GM21737 (cell line): ENCODE results near the gene CARD16.

ENCODE experiments used
- ATAC-seq: cut with Tn5 transposase; IDR thresholded peaks from one replicate; pipeline ENCODE4 v1.9.1; 2021; ENCODE audit warnings: mild to moderate bottlenecking, moderate library complexity; ENCODE audit not compliant: unreplicated experiment

CARD16 gene

GRCh38 chr11:104997288-104997687 is 47.8 kb downstream of the CARD16 start:
- ATAC-seq, result no peak

- ATAC-seq, result no peak
These were observed 50.1 kb downstream of the CARD16 start for GRCh38 chr11:104995001-104995408.

- no peak for ATAC-seq
These were observed 52.4 kb downstream of the CARD16 start for GRCh38 chr11:104992781-104993180.

- ATAC-seq, result no peak
These were observed 53.1 kb downstream of the CARD16 start for GRCh38 chr11:104991994-104992393.
